HG03175 (cell line): Measurements from ENCODE around the gene SF3A1.
A peak's percentile ranks its signal among the peaks of the same experiment; 100 is the strongest.

Experiments used
- ATAC-seq: cut with Tn5 transposase; IDR thresholded peaks from one replicate; pipeline ENCODE4 v1.9.1; 2021; ENCODE audit warnings: mild to moderate bottlenecking, moderate library complexity; ENCODE audit not compliant: unreplicated experiment

Gene SF3A1

GRCh38 chr22:30325065-30325720 is 31.5 kb downstream of the SF3A1 start:
- no peak for ATAC-seq

- no peak for ATAC-seq
Observed at GRCh38 chr22:30324014-30324730, 32.5 kb downstream of the SF3A1 start.

GRCh38 chr22:30323246-30323645 is 33.4 kb downstream of the SF3A1 start:
- ATAC-seq: no peak

- no peak for ATAC-seq
Observed at GRCh38 chr22:30321461-30321860, 35.2 kb downstream of the SF3A1 start.

- ATAC-seq: no peak
Observed at GRCh38 chr22:30320021-30320556, 36.6 kb downstream of the SF3A1 start.

- no peak for ATAC-seq
Observed at GRCh38 chr22:30318799-30319419, 37.8 kb downstream of the SF3A1 start.

- ATAC-seq: no peak
Observed at GRCh38 chr22:30317778-30318177, 38.9 kb downstream of the SF3A1 start.

- no peak for ATAC-seq
Observed at GRCh38 chr22:30315962-30316576, 40.6 kb downstream of the SF3A1 start.

- ATAC-seq: no peak
Observed at GRCh38 chr22:30314915-30315314, 41.8 kb downstream of the SF3A1 start.

GRCh38 chr22:30313527-30314363 is 42.9 kb downstream of the SF3A1 start:
- no peak for ATAC-seq

- ATAC-seq: no peak
Observed at GRCh38 chr22:30312053-30312452, 44.6 kb downstream of the SF3A1 start.

- ATAC-seq: no peak
Observed at GRCh38 chr22:30310881-30311771, 45.6 kb downstream of the SF3A1 start.

GRCh38 chr22:30309951-30310741 is 46.5 kb downstream of the SF3A1 start:
- peak; percentile 41 for ATAC-seq

- ATAC-seq: no peak
Observed at GRCh38 chr22:30308518-30309230, 48.0 kb downstream of the SF3A1 start.

- ATAC-seq: no peak
Observed at GRCh38 chr22:30308093-30308492, 48.6 kb downstream of the SF3A1 start.

- ATAC-seq: no peak
Observed at GRCh38 chr22:30307041-30307574, 49.6 kb downstream of the SF3A1 start.

GRCh38 chr22:30306627-30307011 is 50.1 kb downstream of the SF3A1 start:
- ATAC-seq: no peak
